Measurements from ENCODE around the gene EHMT1. TPM values are rescaled to one million over a fixed set of nuclear protein-coding genes. Genes with fewer than 3 reads are reported as not detected.

EHMT1 gene
- total and polyA plus RNA-seq, 2 donors (not counting 1 experiment from before 2014, with no cell fraction given), result 101 to 394 TPM

DNA sequence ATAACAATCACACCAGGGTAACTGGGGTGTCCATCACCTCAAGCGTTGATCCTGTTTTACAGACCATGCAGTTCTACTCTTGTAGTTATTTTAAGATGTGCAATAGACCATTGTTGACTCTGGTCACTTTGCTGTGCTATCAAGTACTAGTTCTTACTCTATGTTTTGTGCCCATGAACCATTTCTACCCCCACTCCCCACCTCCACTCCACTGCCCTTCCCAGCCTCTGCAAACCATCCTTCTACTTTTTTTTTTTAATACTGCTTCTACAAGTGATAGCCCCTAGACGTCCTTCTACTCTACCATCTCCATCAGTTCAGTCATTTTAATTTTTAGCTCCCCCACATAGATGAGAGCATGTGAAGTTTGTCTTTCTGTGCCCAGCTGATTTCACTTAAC, 38.8 kb downstream of the EHMT1 start:
- H3K4me3 Mint-ChIP-seq, result no peak overlapping the region
- H4K20me1 ChIP-seq (ENCODE audit: control insufficient read depth, insufficient read depth, low read length, poor library complexity, severe bottlenecking), result peaks cover 56% of the 10 kb centered on the region
- no peak for TF ChIP-seq EZH2 (IDR thresholded peaks at IDR 0.05; ENCODE audit: borderline replicate concordance, insufficient read depth, low read depth, low read length, poor library complexity, severe bottlenecking)
- TF ChIP-seq, protein P1, sequence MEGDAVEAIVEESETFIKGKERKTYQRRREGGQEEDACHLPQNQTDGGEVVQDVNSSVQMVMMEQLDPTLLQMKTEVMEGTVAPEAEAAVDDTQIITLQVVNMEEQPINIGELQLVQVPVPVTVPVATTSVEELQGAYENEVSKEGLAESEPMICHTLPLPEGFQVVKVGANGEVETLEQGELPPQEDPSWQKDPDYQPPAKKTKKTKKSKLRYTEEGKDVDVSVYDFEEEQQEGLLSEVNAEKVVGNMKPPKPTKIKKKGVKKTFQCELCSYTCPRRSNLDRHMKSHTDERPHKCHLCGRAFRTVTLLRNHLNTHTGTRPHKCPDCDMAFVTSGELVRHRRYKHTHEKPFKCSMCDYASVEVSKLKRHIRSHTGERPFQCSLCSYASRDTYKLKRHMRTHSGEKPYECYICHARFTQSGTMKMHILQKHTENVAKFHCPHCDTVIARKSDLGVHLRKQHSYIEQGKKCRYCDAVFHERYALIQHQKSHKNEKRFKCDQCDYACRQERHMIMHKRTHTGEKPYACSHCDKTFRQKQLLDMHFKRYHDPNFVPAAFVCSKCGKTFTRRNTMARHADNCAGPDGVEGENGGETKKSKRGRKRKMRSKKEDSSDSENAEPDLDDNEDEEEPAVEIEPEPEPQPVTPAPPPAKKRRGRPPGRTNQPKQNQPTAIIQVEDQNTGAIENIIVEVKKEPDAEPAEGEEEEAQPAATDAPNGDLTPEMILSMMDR (IDR thresholded peaks at IDR 0.05), result no peak
- ChIA-PET POLR2A (no interaction called here), CTCF (interaction anchor here (0.6 to 1.1 kb wide), 2 partner anchors 13 to 57 kb away, joined by 3 to 4 read pairs; no protein-coding TSS in a partner anchor)
- H3K27me3 ChIP-seq (replicated peaks in 1 of 4; ENCODE audit: control extremely low read depth in 1 of 4, control insufficient read depth in 3 of 4, insufficient read depth in 4 of 4, low read length in 3 of 4), result no peaks in the 10 kb centered on the region
- peaks cover 2 to 15% of the 10 kb centered on the region in 2 experiments for H3K36me3 ChIP-seq (replicated peaks in 1 of 2; ENCODE audit: control extremely low read depth in 1 of 2, control insufficient read depth in 1 of 2, extremely low read depth in 1 of 2, insufficient read depth in 2 of 2, low read length in 1 of 2)
- peak overlapping the region; percentile 3 for H3K4me2 ChIP-seq (replicated peaks; ENCODE audit: low read depth, low read length, poor library complexity, severe bottlenecking)
- H3K9me3 ChIP-seq (ENCODE audit: control extremely low read depth in 1 of 3, control insufficient read depth in 2 of 3, insufficient read depth in 1 of 3, low read length in 2 of 3), result no peaks in the 10 kb centered on the region
- peaks cover 32% of the 10 kb centered on the region for H3K4me1 Mint-ChIP-seq
- H3K9ac ChIP-seq (ENCODE audit: low read length), result no peak overlapping the region
- no peaks in the 10 kb centered on the region for H3K27me3 Mint-ChIP-seq
- H2AFZ ChIP-seq (ENCODE audit: insufficient read depth, low read depth, low read length, poor library complexity, severe bottlenecking), result no peak overlapping the region
- no CpG with 5 or more reads among the region's 2 CpGs for WGBS (ENCODE audit: insufficient coverage)
- DNase-seq (no peak), ATAC-seq (ENCODE audit: low read depth) (no peak)
- H3K4me3 ChIP-seq (ENCODE audit: control extremely low read depth in 1 of 5, extremely low read depth in 1 of 5, insufficient read depth in 1 of 5, low read depth in 2 of 5, low read length in 4 of 5), result no peak overlapping the region
- peaks cover 93% of the 10 kb centered on the region for H3K79me2 ChIP-seq (ENCODE audit: control insufficient read depth, insufficient read depth, low read length)
- no peak overlapping the region for H3K27ac ChIP-seq (ENCODE audit: low read length in 2 of 2)
- peaks cover 11 to 18% of the 10 kb centered on the region in 2 donors for H3K4me1 ChIP-seq (ENCODE audit: control insufficient read depth in 2 of 2, insufficient read depth in 2 of 2, low read length in 2 of 2)
- intact Hi-C loops (cut with micrococcal nuclease), result no loop called here
- no peak overlapping the region for H3K27ac Mint-ChIP-seq
- H3K9me3 Mint-ChIP-seq (ENCODE audit: insufficient read depth), result no peaks in the 10 kb centered on the region

DNA sequence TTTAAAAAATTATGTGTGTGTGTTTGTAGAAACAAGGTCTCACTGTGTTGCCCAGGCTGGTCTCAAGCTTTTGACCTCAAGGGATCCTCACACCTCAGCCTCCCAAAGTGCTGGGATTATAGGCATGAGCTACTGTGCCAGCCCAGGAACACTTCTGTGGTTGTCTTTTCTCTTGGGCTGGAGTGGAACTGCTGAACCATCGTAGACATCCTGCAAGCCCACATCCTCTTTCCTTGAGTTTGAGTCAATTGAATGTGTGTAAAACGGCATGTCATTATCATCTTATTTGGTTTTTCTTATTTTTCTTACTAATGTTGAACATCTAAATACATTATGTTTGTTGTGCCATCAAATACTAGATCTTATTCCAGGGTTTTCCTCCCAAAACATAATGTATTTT, 40.0 kb downstream of the EHMT1 start:
- Histone ChIP-seq H2AFZ (ENCODE audit: insufficient read depth, low read depth, low read length, poor library complexity, severe bottlenecking) (no peak overlapping the region), H3K27me3 (replicated peaks in 1 of 4; ENCODE audit: control extremely low read depth in 1 of 4, control insufficient read depth in 3 of 4, insufficient read depth in 4 of 4, low read length in 3 of 4) (no peaks in the 10 kb centered on the region), H3K4me1 (ENCODE audit: control insufficient read depth in 2 of 2, insufficient read depth in 2 of 2, low read length in 2 of 2) (peaks cover 11 to 18% of the 10 kb centered on the region in 2 donors), H3K4me3 (ENCODE audit: control extremely low read depth in 1 of 5, extremely low read depth in 1 of 5, insufficient read depth in 1 of 5, low read depth in 2 of 5, low read length in 4 of 5) (no peak overlapping the region), H3K36me3 (replicated peaks in 1 of 2; ENCODE audit: control extremely low read depth in 1 of 2, control insufficient read depth in 1 of 2, extremely low read depth in 1 of 2, insufficient read depth in 2 of 2, low read length in 1 of 2) (peaks cover 2 to 18% of the 10 kb centered on the region in 2 experiments), H3K9ac (ENCODE audit: low read length) (no peak overlapping the region), H3K27ac (ENCODE audit: low read length in 2 of 2) (no peak overlapping the region), H4K20me1 (ENCODE audit: control insufficient read depth, insufficient read depth, low read length, poor library complexity, severe bottlenecking) (peaks cover 53% of the 10 kb centered on the region), H3K4me2 (replicated peaks; ENCODE audit: low read depth, low read length, poor library complexity, severe bottlenecking) (peak overlapping the region; percentile 2), H3K79me2 (ENCODE audit: control insufficient read depth, insufficient read depth, low read length) (peaks cover 91% of the 10 kb centered on the region), H3K9me3 (ENCODE audit: control extremely low read depth in 1 of 3, control insufficient read depth in 2 of 3, insufficient read depth in 1 of 3, low read length in 2 of 3) (no peaks in the 10 kb centered on the region)
- DNase-seq (no peak), ATAC-seq (ENCODE audit: low read depth) (no peak)
- POLR2A ChIA-PET, result no interaction called here
- CTCF ChIA-PET, result interaction anchor here (1.1 kb wide), 1 partner anchor 12 kb away, joined by 3 read pairs; no protein-coding TSS in a partner anchor
- TF ChIP-seq, protein P1 (IDR thresholded peaks at IDR 0.05), result no peak
- no peak for TF ChIP-seq EZH2 (IDR thresholded peaks at IDR 0.05; ENCODE audit: borderline replicate concordance, insufficient read depth, low read depth, low read length, poor library complexity, severe bottlenecking)
- intact Hi-C loops (cut with micrococcal nuclease), result no loop called here
- no peaks in the 10 kb centered on the region for H3K9me3 Mint-ChIP-seq (ENCODE audit: insufficient read depth)
- no peak overlapping the region for H3K4me3 Mint-ChIP-seq
- H3K4me1 Mint-ChIP-seq, result peaks cover 35% of the 10 kb centered on the region
- no peaks in the 10 kb centered on the region for H3K27me3 Mint-ChIP-seq
- WGBS (ENCODE audit: insufficient coverage), result no CpG with 5 or more reads among the region's 2 CpGs
- H3K27ac Mint-ChIP-seq, result no peak overlapping the region
